A673 (cell line): ENCODE measurements around the gene CCSER1. TPM values are rescaled to one million over a fixed set of nuclear protein-coding genes. Genes with fewer than 3 reads are reported as not detected.

Experiments used
- BruUV-seq: library from RNA; stranded (reverse); fragments of 400-500 nt; replicated peaks from 2 replicates; lab custom pipeline; 2021; lab: Mats Ljungman, UMichigan
- CTCF ChIA-PET: fragments of 300-600 bp; sonication (Branson Sonifier 250); formaldehyde crosslinking; loops from one replicate; lab custom pipeline; 2022; ENCODE audit warnings: antibody characterized with exemption; lab: Charles Lee
- POLR2A ChIA-PET: fragments of 300-600 bp; sonication (Branson Sonifier 250); formaldehyde crosslinking; loops from one replicate; lab custom pipeline; 2022; ENCODE audit warnings: antibody characterized with exemption; ENCODE audit not compliant: low non-redundant PET; lab: Charles Lee
- DNase-seq: peaks from one replicate; pipeline ENCODE4 v3.0.0-alpha.2; 2015; ENCODE audit warnings: low spot score
- H3K27ac ChIP-seq: fragments of 200-600 bp; sonication (generic); 2 replicates; pipeline ENCODE4 v1.5.1; 2016; ENCODE audit warnings: mixed run types, low read depth, mild to moderate bottlenecking, mixed read lengths, antibody characterized with exemption, low read length; ENCODE audit not compliant: poor library complexity, severe bottlenecking
- H3K27me3 ChIP-seq: fragments of 200-600 bp; sonication (generic); replicated peaks from 2 replicates; pipeline ENCODE4 v1.6.1; 2017; ENCODE audit warnings: mixed run types, low read depth, mild to moderate bottlenecking, mixed read lengths, antibody characterized with exemption, low read length; ENCODE audit not compliant: insufficient read depth, poor library complexity
- H3K36me3 ChIP-seq: fragments of 200-600 bp; sonication (generic); 2 replicates; pipeline ENCODE4 v1.6.1; 2016; ENCODE audit warnings: mixed run types, mild to moderate bottlenecking, mixed read lengths, antibody characterized with exemption, low read length; ENCODE audit not compliant: insufficient read depth, poor library complexity, severe bottlenecking
- H3K4me1 ChIP-seq: fragments of 200-600 bp; sonication (generic); 2 replicates; pipeline ENCODE4 v1.6.1; 2017; ENCODE audit warnings: mixed run types, mild to moderate bottlenecking, mixed read lengths, antibody characterized with exemption, low read length; ENCODE audit not compliant: insufficient read depth, poor library complexity, severe bottlenecking
- H3K4me3 ChIP-seq: fragments of 200-600 bp; sonication (generic); 2 replicates; pipeline ENCODE4 v1.5.1; 2016; ENCODE audit warnings: low read depth, mixed run types, mild to moderate bottlenecking, mixed read lengths, low read length; ENCODE audit not compliant: poor library complexity, severe bottlenecking
- H3K9me3 ChIP-seq: fragments of 200-600 bp; sonication (generic); 2 replicates; pipeline ENCODE4 v1.6.1; 2016; ENCODE audit warnings: mixed run types, low read depth, mild to moderate bottlenecking, mixed read lengths, antibody characterized with exemption, low read length; ENCODE audit not compliant: poor library complexity, severe bottlenecking
- EZH2 ChIP-seq: fragments of 200-600 bp; sonication (generic); IDR thresholded peaks from 2 replicates; pipeline ENCODE4 v1.6.1; 2017; ENCODE audit warnings: borderline replicate concordance, low read depth, mild to moderate bottlenecking, mixed read lengths, antibody characterized with exemption, low read length; ENCODE audit not compliant: poor library complexity, severe bottlenecking
- intact Hi-C: fragments of 100-400 bp; cut with micrococcal nuclease; formaldehyde crosslinking; loops from one replicate; pipeline ENCODE4 v1.10.0; 2022; ENCODE audit not compliant: unreplicated experiment
- total RNA-seq: library from RNA; stranded (reverse); gene quantifications from 2 replicates; pipeline ENCODE4 v1.2.3, GENCODE V29; 2021
- TF ChIP-seq, protein P1 (sequence below): fragments of 300-800, 200-600 bp; sonication (generic); conservative IDR thresholded peaks from 2 replicates; pipeline ENCODE4 v1.5.1; 2017; ENCODE audit warnings: low read depth, mild to moderate bottlenecking, antibody characterized with exemption, low read length, moderate library complexity, mixed read lengths

CCSER1 gene
- total RNA-seq, 1 experiment from 2014 or later, result not detected

DNA sequence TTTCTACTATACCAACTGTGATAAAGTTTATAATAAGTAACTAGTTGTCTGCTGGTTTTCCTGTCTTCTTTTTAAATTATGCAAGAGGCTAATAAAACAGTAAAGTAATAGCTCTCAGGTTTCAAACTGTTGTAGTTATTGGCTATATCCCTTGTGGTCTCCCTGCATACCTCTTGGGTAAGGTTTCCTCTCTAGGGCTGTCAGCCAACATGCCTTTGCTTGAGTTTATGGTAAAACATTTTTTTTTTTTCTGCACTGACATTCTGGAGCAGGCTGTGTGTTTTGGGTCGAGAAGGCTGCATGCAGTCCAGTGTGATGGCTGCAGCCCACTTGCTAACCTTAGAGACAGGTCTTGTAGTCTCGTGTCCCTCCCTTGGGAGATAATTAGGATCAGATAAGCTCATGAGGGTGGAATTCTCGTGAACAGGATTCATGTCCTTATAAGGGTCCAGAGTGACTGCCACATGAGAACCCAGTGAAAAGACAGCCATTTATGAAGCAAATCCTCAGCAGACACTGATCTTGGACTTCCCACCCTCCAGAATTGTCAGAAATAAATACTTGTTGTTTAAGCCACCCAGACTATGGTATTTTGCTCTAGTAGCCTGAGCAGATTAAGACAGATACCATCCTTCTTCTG, 831.2 kb downstream of the CCSER1 start:
- POLR2A ChIA-PET, result no interaction called here
- Histone ChIP-seq H3K27ac (no peak overlapping the region), H3K9me3 (no peaks in the 10 kb centered on the region), H3K27me3 (no peaks in the 10 kb centered on the region), H3K36me3 (no peaks in the 10 kb centered on the region), H3K4me1 (no peaks in the 10 kb centered on the region), H3K4me3 (no peak overlapping the region)
- intact Hi-C loops, result no loop called here
- peak; percentile 1 for DNase-seq
- no TSS peak for BruUV-seq
- CTCF ChIA-PET, result no interaction called here
- TF ChIP-seq, protein P1, sequence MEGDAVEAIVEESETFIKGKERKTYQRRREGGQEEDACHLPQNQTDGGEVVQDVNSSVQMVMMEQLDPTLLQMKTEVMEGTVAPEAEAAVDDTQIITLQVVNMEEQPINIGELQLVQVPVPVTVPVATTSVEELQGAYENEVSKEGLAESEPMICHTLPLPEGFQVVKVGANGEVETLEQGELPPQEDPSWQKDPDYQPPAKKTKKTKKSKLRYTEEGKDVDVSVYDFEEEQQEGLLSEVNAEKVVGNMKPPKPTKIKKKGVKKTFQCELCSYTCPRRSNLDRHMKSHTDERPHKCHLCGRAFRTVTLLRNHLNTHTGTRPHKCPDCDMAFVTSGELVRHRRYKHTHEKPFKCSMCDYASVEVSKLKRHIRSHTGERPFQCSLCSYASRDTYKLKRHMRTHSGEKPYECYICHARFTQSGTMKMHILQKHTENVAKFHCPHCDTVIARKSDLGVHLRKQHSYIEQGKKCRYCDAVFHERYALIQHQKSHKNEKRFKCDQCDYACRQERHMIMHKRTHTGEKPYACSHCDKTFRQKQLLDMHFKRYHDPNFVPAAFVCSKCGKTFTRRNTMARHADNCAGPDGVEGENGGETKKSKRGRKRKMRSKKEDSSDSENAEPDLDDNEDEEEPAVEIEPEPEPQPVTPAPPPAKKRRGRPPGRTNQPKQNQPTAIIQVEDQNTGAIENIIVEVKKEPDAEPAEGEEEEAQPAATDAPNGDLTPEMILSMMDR, result no peak
- TF ChIP-seq EZH2, result no peak

DNA sequence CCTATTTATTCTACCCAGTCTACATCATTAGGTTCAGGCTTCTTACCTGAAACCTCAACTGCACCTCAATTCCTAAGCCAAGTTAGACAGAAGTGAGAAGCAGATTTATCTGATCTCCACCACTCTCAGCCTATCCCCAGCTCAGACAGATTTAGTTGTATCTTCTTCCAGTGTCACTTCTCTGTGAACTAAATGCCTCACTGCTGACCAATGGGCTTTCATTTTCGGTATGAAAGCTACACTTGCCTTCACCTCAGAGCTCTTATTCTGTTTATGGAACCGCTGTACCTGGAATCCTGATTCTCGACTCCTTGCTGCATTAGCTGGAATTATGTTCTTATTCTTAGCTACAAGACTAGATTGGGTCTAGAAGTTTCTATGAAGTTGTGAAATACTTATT, 833.2 kb downstream of the CCSER1 start:
- Histone ChIP-seq H3K27me3 (no peaks in the 10 kb centered on the region), H3K27ac (no peak overlapping the region), H3K36me3 (no peaks in the 10 kb centered on the region), H3K9me3 (no peaks in the 10 kb centered on the region), H3K4me1 (no peaks in the 10 kb centered on the region), H3K4me3 (no peak overlapping the region)
- intact Hi-C loops, result no loop called here
- ChIA-PET POLR2A (no interaction called here), CTCF (no interaction called here)
- no TSS peak for BruUV-seq
- DNase-seq, result no peak
- TF ChIP-seq, protein P1, result no peak
- TF ChIP-seq EZH2, result no peak

DNA sequence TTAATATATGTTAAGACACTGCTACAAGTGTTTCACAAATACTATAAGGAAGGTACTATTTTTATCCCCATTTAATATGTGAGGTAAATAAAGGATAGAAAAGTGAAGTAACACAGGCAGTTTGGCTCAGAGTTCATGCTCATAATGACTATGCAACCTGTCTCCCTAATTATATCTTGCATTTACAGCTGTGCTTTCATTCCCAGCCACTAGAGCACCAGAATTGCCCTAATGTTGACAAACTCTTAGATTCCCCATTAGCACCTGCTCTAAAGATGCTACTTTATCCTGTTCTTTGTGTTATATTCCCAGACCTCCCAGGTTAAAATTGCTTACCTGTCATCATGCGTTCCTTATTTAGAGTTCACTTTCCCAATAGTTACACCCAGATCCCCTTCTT, 833.6 kb downstream of the CCSER1 start:
- H3K4me1 ChIP-seq, result no peaks in the 10 kb centered on the region
- H3K4me3 ChIP-seq, result no peak overlapping the region
- no peak overlapping the region for H3K27ac ChIP-seq
- H3K9me3 ChIP-seq, result no peaks in the 10 kb centered on the region
- intact Hi-C loops, result no loop called here
- no peaks in the 10 kb centered on the region for H3K36me3 ChIP-seq
- no peak for TF ChIP-seq EZH2
- TF ChIP-seq, protein P1, result no peak
- no peaks in the 10 kb centered on the region for H3K27me3 ChIP-seq
- ChIA-PET CTCF (no interaction called here), POLR2A (no interaction called here)
- no TSS peak for BruUV-seq
- DNase-seq, result no peak
